DOHH2 (cell line): ENCODE data around the gene SH3D19.

ENCODE experiments used
- H3F3A ChIP-seq: fragments of 200-600 bp; sonication (generic), shearing (Covaris generic); 2 replicates; pipeline ENCODE4 v1.6.0; 2016; ENCODE audit warnings: antibody characterized with exemption, mild to moderate bottlenecking; ENCODE audit not compliant: control insufficient read depth, insufficient read depth
- H3K27ac ChIP-seq: fragments of 200-600 bp; sonication (generic); 2 replicates; pipeline ENCODE4 v1.5.1; 2014; ENCODE audit warnings: low read depth, mild to moderate bottlenecking, low read length, moderate library complexity
- H3K27me3 ChIP-seq: fragments of 200-600 bp; sonication (generic); 2 replicates; pipeline ENCODE4 v1.6.1; 2014; ENCODE audit warnings: mild to moderate bottlenecking, low read length, mixed read lengths; ENCODE audit not compliant: control insufficient read depth
- H3K36me3 ChIP-seq: fragments of 200-600 bp; sonication (generic); 2 replicates; pipeline ENCODE4 v1.6.1; 2014; ENCODE audit warnings: mild to moderate bottlenecking, low read length, moderate library complexity, mixed read lengths; ENCODE audit not compliant: control insufficient read depth
- H3K4me1 ChIP-seq: fragments of 200-600 bp; sonication (generic); 2 replicates; pipeline ENCODE4 v1.6.1; 2014; ENCODE audit warnings: mild to moderate bottlenecking, low read length, mixed read lengths; ENCODE audit not compliant: control insufficient read depth
- H3K4me2 ChIP-seq: fragments of 200-600 bp; sonication (generic); 2 replicates; pipeline ENCODE4 v1.6.0; 2014; ENCODE audit warnings: mild to moderate bottlenecking, low read length, moderate library complexity
- H3K4me3 ChIP-seq: fragments of 200-600 bp; sonication (generic); 2 replicates; pipeline ENCODE4 v1.5.1; 2014; ENCODE audit warnings: mild to moderate bottlenecking, low read length, mixed read lengths
- H3K79me2 ChIP-seq: fragments of 200-600 bp; sonication (generic); 2 replicates; pipeline ENCODE4 v1.6.1; 2014; ENCODE audit warnings: mild to moderate bottlenecking, low read length, mixed read lengths; ENCODE audit not compliant: control insufficient read depth
- H3K9me2 ChIP-seq: fragments of 200-600 bp; sonication (generic); replicated peaks from 2 replicates; pipeline ENCODE4 v1.6.1; 2014; ENCODE audit warnings: mild to moderate bottlenecking, low read length, mixed read lengths; ENCODE audit not compliant: control insufficient read depth
- H3K9me3 ChIP-seq: fragments of 200-600 bp; sonication (generic); 2 replicates; pipeline ENCODE4 v1.6.1; 2014; ENCODE audit warnings: antibody characterized with exemption, low read length, mixed read lengths; ENCODE audit not compliant: control insufficient read depth, insufficient read depth
- H4K20me1 ChIP-seq: fragments of 200-600 bp; sonication (generic); 2 replicates; pipeline ENCODE4 v1.6.0; 2014; ENCODE audit warnings: low read depth, mild to moderate bottlenecking, antibody characterized with exemption, low read length, moderate library complexity; ENCODE audit not compliant: control insufficient read depth, insufficient read depth
- EZH2phosphoT487 ChIP-seq: fragments of 200-600 bp; sonication (generic); IDR thresholded peaks from 2 replicates; pipeline ENCODE4 v1.6.1; 2017; ENCODE audit warnings: borderline replicate concordance, mild to moderate bottlenecking, antibody characterized with exemption, low read length, moderate library complexity, mixed read lengths
- TF ChIP-seq, protein P1 (sequence below): fragments of 200-600 bp; sonication (generic); IDR thresholded peaks from one replicate; pipeline ENCODE4 v1.5.1; 2014; ENCODE audit warnings: antibody characterized with exemption, mild to moderate bottlenecking, low read depth, low read length; ENCODE audit not compliant: poor library complexity, severe bottlenecking

The SH3D19 gene

DNA sequence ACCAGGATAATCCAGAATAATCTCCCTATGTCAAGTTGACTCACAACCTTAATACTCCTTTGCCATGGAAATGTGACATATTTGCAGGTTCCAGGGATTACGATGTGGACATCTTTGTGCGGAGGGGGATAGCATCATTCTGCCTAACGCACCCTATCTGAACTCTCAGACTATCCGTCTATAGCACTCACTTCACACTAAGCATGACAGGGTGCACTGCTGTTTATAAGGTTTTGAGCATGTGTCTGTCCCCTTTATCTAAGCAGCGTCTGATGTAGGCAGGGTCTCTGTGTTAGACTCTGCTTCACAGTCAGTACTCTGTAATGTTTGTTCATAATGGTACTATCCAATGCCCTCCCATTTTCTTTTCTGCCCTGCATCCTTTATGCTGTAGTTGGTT lies 91.8 kb downstream of the SH3D19 start:
- Histone ChIP-seq H3K4me2 (no peak overlapping the region), H3K9me2 (no peaks in the 10 kb centered on the region), H3K36me3 (no peaks in the 10 kb centered on the region)

DNA sequence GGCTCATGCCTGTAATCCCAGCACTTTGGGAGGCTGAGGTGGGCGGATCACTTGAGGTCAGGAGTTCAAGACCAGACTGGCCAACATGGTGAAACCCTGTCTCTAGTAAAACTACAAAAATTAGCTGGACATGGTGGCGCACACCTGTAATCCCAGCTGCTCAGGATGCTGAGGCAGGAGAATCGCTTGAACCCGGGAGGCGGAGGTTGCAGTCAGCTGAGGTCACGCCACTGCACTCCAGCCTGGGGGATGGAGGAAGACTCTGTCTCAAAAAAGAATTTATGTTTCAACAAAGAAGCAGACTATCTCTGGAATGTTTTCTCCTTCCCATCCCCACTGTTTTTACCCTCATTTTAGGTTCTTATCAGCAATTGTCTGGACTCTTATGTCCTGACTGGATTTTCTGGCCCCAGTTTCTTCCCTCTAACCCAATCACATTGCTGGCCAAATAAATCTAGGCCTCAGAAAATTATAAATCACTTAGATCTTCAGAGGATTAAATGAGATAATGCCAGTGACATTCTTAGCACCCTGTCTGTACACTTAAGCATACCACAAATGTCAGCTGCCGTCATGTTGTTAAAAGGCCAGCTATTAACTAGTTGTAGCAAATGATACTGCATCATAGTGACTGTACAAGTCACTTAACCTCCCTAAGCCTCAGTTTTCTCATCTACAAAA lies 93.3 kb downstream of the SH3D19 start:
- H3K4me2 ChIP-seq = no peak overlapping the region
- no peaks in the 10 kb centered on the region for H3K27me3 ChIP-seq
- TF ChIP-seq EZH2phosphoT487 = no peak
- TF ChIP-seq, protein P1, sequence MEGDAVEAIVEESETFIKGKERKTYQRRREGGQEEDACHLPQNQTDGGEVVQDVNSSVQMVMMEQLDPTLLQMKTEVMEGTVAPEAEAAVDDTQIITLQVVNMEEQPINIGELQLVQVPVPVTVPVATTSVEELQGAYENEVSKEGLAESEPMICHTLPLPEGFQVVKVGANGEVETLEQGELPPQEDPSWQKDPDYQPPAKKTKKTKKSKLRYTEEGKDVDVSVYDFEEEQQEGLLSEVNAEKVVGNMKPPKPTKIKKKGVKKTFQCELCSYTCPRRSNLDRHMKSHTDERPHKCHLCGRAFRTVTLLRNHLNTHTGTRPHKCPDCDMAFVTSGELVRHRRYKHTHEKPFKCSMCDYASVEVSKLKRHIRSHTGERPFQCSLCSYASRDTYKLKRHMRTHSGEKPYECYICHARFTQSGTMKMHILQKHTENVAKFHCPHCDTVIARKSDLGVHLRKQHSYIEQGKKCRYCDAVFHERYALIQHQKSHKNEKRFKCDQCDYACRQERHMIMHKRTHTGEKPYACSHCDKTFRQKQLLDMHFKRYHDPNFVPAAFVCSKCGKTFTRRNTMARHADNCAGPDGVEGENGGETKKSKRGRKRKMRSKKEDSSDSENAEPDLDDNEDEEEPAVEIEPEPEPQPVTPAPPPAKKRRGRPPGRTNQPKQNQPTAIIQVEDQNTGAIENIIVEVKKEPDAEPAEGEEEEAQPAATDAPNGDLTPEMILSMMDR = no peak
- H4K20me1 ChIP-seq = no peaks in the 10 kb centered on the region
- no peaks in the 10 kb centered on the region for H3K9me2 ChIP-seq
- H3K27ac ChIP-seq = no peak overlapping the region
- H3F3A ChIP-seq = no peaks in the 10 kb centered on the region
- no peaks in the 10 kb centered on the region for H3K36me3 ChIP-seq
- H3K4me3 ChIP-seq = no peak overlapping the region
- H3K9me3 ChIP-seq = no peaks in the 10 kb centered on the region
- no peaks in the 10 kb centered on the region for H3K4me1 ChIP-seq
- no peaks in the 10 kb centered on the region for H3K79me2 ChIP-seq

More for the DNA sequence above, 91.8 kb downstream of the SH3D19 start:
- Histone ChIP-seq H3K4me1 (no peaks in the 10 kb centered on the region), H3K4me3 (no peak overlapping the region), H3K9me3 (no peaks in the 10 kb centered on the region), H3F3A (no peaks in the 10 kb centered on the region), H3K79me2 (no peaks in the 10 kb centered on the region), H3K27me3 (no peaks in the 10 kb centered on the region), H4K20me1 (no peaks in the 10 kb centered on the region), H3K27ac (no peak overlapping the region)
- TF ChIP-seq EZH2phosphoT487 = no peak
- TF ChIP-seq, protein P1 = no peak

DNA sequence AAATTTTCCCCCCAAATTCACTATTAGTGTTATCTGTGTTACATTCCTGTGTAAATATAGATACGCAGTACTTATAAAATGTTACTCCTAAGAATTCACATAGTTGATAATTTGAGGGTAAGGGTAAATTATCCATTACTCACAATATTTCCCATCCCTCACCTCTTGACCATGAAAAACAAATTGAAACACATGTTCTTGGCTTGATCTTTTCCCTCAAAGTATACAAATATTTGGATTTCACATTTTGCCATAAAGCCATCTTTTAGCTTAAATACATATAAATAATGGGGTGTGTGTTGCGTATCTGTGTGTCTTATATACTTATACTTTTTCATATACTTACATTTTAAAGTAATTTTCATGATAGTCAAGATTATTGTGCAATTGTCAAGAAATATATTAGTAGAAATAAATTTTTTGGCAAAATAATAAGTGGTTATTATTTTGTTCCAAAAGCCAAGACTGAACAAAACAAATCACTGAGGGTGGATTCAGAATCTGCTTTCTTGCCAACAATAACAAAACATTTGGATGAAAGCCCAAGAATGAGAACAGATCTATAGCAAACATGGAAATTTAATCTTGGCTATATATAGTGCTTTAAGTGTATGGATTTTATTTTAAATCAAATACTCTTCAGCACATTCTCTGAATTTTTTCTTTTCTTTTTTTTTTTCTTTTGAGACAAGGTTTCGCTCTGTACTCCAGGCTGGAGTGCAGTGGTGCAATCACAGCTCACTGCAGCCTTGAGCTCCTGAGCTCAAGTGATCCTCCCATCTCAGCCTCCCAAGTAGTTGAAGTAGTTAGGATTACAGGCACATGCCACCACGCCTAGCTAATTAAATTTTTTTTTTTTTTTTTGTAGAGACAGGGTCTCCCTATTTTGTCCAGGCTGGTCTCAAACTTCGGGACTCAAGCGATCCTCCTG lies 97.0 kb downstream of the SH3D19 start:
- no peaks in the 10 kb centered on the region for H3K36me3 ChIP-seq
- no peak overlapping the region for H3K4me3 ChIP-seq
- no peak overlapping the region for H3K4me2 ChIP-seq
- H3F3A ChIP-seq = no peaks in the 10 kb centered on the region
- no peaks in the 10 kb centered on the region for H3K9me2 ChIP-seq
- no peak overlapping the region for H3K27ac ChIP-seq
- no peaks in the 10 kb centered on the region for H3K9me3 ChIP-seq
- H3K27me3 ChIP-seq = no peaks in the 10 kb centered on the region
- H3K79me2 ChIP-seq = no peaks in the 10 kb centered on the region
- TF ChIP-seq, protein P1 = no peak
- TF ChIP-seq EZH2phosphoT487 = no peak
- no peaks in the 10 kb centered on the region for H4K20me1 ChIP-seq
- H3K4me1 ChIP-seq = no peaks in the 10 kb centered on the region
